Activated naive CD8-positive, alpha-beta T cell treated with anti-CD3 and anti-CD28 coated beads, Interleukin-2, amount 50 U/mL, for 16 hours (primary cell): ENCODE measurements around the gene FBLN1.
"Not testable (repeated sequence)": the region's sequence is repeated elsewhere in the genome, so short reads cannot be mapped to it uniquely, and the experiment has no call there.

Source experiments
- DNase-seq: peaks from one replicate; pipeline ENCODE4 v3.0.0-alpha.2; 2020; ENCODE audit warnings: low read depth, low spot score

Gene FBLN1

GRCh38 chr22:45475851-45476514, 26.7 kb upstream of the FBLN1 start:
- DNase-seq: no peak

DNA sequence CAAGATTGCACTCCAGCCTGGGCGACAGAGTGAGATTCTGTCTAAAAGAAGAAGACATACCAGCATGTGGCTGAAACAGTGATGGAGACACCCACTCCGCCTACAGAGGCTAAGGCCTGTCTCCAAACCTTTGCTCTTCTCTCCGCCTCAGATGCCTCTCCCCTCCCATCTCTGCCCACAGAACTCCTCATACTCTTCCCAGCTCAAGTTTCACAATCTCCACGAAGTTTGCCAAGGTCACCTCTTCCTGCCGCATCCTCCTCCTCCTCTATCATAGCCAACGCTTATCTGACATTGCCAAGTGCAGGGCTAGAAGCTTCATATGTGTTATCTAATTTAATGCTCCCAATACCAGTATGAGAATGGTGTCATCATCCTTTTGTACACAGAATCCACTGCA, 25.9 kb upstream of the FBLN1 start:
- no peak for DNase-seq

DNA sequence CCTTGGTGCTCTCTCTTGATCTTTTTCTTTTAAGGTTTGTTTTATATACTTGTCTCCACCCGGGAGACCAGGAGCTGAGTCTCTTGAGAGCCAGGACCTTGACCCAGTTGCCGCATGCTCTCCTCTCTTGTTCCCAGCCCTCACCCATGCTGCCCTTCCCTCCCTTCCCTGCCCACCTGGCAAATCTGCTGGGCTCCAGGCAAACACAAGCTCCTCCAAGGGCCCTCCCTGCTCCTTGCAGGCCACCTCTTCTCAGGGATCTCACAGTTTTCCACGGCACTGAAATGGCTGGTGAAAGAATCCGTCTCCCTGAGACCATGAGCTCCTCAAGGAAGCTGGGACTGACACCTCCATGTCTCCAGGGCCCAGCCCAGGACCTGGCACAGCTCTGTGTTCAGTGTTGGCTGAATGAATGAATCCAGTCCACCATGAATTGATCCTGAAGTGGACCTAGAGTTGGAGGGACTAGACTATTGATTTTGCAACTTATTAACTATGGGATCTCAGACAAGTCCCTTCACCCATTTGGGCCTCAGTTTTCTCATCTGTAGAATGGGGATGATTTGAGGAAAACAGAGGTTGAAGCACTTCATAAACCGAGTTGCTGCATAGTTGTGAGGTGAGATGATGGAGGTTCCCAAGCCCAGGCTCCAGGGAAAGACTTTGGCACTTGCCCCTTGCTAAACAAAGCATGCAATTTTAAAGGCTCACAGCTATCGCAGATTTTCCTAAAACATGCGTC, 25.1 kb upstream of the FBLN1 start:
- DNase-seq: no peak

GRCh38 chr22:45478108-45478771, 24.4 kb upstream of the FBLN1 start:
- no peak for DNase-seq

GRCh38 chr22:45480717-45481116, 22.0 kb upstream of the FBLN1 start:
- no peak for DNase-seq

DNA sequence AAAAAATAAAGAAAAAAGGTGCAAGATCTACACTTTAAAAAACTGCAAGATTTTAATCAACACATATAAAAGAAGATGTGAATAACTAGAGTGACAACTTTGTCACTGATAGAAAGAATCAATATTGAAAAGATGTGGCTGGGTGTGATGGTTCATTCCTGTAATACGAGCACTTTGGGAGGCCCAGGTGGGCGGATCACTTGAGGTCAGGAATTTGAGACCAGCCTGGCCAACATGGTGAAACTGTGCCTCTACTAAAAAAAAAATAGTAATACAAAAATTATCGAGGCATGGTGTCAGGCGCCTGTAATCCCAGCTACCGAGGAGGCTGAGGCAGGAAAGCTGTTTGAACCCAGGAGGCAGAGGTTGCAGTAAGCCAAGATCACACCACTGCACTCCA, 21.0 kb upstream of the FBLN1 start:
- no peak for DNase-seq

DNA sequence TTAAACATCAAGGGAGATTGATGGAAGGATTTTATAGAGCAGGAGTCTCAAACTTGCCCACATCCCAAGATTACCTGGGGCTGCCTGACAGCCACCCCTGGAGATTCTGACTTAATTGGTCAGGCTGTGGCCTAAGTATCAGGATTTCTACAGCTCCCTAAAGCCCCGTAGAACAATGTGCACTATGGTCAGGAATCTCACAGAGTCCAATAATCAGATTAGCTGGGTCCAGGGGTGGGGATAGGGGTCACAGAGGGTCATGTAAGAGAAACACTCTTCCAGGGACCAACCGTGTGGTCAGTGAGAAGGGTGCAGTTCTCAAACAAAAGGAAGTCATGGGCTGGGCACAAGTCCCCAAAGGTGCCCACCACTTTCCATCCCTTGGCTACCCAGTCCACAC, 20.5 kb upstream of the FBLN1 start:
- DNase-seq: no peak

GRCh38 chr22:45483319-45483718, 19.4 kb upstream of the FBLN1 start:
- no peak for DNase-seq

DNA sequence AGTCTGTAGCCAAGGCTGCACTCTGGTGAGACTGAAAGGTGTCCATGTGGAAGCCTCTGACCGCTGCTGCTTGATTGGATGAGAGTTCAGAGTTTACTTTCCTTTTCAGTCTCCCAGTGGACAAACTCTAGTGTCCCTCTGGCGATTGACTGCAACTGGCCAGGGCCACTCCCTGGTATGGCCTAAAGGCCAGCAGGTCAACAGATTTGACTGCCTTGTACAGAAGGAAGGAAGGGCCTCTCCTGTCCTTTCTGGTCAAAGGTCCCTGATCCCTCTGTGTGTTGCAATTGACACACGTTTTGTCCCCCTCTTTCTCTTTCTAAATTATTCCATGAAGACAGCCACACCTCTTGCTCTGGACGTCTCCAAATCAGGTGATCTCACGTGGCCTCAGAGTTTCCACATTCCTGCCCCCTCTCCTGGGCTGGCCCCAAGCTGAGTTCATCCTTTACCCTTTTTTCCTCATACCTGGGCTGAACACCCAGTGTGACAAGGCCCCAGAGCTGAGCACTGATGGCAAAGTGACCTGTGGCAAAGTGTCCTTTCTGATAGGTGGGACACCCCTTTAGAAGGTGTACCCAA, 18.7 kb upstream of the FBLN1 start:
- DNase-seq: no peak

- DNase-seq: no peak
Observed at GRCh38 chr22:45484742-45485141, 17.9 kb upstream of the FBLN1 start.

- DNase-seq: no peak
Observed at GRCh38 chr22:45485261-45485660, 17.4 kb upstream of the FBLN1 start.

GRCh38 chr22:45488764-45489370, 13.8 kb upstream of the FBLN1 start:
- DNase-seq: no peak

DNA sequence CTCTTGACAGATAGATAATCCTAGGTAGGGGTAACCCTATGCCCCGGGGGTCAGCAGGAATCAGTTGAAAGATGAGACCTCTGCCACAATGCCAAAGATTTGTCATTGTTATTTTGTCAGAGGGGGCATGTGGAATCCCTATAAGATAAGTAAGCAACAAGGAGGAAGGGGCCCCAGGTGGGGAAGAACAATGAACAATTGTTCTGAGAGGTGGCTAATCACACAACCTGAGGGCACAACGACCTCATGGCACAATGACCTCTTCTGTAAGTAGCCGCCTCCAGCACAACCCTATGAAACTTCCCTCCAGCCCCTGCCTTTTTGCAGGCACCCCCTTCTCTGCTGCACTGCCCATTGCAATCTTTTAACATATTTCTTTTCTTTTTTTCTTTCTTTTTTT, 11.8 kb upstream of the FBLN1 start:
- no peak for DNase-seq

- no peak for DNase-seq
Observed at GRCh38 chr22:45491841-45492240, 10.8 kb upstream of the FBLN1 start.

DNA sequence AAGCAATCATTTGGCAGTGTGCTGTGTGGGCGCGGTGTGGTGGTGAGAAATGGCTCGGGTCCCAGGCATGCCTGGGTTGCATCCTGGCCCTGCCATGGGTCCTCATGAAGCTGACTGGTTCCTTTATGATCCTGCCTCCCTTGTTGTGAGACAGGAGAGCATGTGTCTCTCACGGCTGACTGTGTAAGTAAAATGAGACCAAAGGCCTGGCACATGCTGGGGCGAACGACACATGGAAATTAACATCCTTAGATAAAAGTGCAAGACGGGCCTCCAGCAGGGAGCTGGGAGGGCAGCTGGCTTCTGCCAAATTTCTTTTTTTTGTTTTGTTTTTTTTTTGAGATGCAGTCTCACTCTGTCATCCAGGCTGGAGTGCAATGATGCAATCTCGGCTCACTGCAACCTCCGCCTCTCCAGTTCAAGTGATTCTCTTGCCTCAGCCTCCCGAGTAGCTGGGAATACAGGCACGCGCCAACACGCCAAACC, 9.4 kb upstream of the FBLN1 start:
- DNase-seq: no peak

DNA sequence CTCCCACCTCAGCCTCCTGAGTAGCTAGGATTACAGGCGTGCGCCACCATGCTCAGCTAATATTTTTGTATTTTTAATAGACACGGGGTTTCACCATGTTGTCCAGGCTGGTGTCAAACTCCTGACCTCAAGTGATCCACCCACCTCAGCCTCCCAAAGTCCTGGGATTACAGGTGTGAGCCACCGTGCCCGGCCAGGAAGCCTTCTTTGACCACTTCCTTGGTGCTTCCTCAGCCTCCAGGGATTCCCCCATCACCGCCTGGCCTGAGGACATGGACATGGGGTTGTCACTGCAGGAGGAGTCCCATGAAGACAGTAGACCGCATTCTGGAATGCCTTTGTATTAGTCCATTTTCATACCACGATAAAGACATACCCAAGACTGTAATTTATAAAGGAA, 8.4 kb upstream of the FBLN1 start:
- not testable (repeated sequence) for DNase-seq

DNA sequence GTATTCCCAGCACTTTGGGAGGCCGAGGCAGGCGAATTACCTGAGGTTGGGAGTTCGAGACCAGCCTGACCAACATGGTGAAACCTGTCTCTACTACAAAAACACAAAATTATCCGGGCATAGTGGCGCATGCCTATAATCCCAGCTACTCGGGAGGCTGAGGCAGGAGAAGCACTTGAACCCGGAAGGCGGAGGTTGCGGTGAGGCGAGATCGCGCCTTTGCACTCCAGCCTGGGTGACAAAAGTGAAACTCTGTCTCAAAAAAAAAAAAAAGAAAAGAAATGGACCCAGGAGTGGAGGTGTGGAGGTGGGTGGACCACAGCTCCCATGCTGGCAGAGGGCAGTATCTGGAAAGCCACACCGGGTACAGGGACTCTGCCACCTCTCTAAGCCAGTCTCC, 7.1 kb upstream of the FBLN1 start:
- DNase-seq: not testable (repeated sequence)

DNA sequence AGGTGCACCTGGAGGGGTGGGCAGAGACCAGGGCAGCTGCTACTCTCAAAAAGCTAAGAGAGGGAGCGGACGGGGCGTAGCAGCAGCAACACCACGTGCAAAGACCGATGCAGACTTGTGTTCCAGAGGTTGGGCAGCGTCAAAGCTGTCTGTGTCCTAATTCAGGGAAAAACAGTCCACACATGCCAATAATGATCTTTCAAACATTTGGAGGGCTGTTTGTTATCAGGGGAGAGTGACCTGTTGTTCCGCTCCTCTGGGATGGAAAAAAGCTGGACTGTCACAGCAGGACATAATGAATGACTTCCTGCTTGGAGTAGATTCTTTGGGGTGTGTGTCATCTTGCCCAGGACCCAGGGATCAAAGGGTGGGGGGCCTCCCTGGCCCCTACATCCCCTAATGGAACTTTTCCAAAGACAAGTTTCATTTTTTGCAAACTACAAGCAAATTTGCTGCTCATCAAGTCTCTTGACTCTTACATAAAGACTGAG, 6.2 kb upstream of the FBLN1 start:
- no peak for DNase-seq

DNA sequence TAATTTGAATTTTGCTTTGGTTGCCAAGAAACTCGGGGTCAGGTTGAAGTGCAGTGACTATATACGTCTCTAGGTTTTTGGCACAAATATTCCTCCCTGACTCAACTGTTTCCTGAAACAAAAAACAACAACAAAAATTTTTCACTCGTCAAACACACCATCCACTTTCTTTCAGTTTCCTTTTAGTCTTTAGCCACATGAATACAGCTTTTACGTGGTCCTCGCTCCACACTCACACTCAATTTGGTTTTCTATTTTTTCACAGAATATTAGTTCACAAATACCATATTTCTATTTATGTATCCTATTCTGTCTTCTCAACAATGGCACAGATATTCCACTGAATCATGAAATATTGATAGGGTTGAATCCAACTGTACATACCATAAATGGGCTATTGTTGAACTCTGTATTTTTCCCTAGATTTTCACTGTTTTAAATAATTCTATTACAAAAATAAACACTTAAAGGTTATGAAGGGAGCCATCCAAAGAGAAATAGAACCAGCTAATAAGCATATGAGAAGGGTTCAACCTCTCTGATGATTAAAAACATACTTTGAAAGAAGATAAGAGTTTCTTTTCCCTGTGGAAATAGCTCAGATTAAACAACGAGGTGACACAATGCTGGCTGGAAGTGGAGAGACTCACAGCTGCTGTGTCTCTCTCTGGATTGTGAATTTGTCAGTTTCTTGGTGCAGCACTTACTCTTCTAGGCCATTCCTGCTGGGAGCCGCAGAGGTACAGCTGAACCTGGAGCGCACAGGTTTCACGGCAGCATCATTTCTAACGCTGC, 5.1 kb upstream of the FBLN1 start:
- DNase-seq: no peak

DNA sequence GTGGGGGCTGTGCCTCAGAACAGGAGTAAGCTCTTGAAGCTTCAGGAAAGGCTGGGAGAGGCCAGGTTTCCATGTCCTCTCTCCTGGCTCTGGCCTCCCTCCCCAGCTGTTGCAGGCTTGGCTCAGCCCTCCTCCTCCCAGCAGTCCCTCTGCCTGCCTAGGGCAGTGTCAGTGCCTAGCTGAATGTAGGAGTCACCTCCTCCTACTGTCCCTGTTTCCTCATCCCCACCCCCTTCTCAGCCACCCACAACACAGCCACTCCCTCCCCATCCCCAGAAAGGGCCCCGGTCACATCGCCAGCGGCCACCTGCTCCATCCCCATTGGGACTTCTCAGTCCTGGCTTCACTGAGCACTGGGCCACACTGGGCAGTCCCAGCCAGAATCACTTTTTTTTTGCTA, 2.9 kb upstream of the FBLN1 start:
- no peak for DNase-seq
